ENCODE data around the gene NRDC.

The NRDC gene

DNA sequence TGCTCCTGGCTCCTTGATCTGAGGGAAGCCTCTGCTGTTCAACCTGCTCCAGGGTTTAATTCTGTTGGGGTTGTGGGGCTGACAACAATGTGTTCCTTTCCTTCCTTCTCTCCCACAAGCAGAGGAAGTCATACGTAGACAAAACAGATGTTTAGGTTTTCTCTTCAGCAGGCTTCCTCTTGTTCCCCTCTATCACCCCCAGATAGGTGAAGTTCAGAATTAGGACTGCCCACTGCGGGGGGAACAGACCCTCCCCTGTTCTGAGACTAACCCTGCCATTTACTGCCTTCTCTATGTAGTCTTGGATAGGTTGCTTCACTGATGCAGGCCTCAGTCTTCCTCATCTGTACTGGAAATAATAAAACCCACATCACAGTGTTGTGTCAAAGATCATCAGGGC lies 30.0 kb upstream of the NRDC start:
- Histone ChIP-seq H3K4me1 (ENCODE audit: insufficient read depth, low read length, poor library complexity, severe bottlenecking) (no peaks in the 10 kb centered on the region), H3F3A (ENCODE audit: low read depth) (no peaks in the 10 kb centered on the region), H3K4me3 (ENCODE audit: low read length, poor library complexity, severe bottlenecking) (no peak overlapping the region), H3K79me2 (ENCODE audit: insufficient read depth, low read length) (no peaks in the 10 kb centered on the region), H2AFZ (ENCODE audit: low read length) (no peak overlapping the region), H3K4me2 (ENCODE audit: low read depth, low read length, poor library complexity, severe bottlenecking) (no peak overlapping the region), H3K36me3 (ENCODE audit: insufficient read depth, low read length) (no peaks in the 10 kb centered on the region), H4K20me1 (ENCODE audit: insufficient read depth, low read length, poor library complexity, severe bottlenecking) (no peaks in the 10 kb centered on the region), H3K9me2 (replicated peaks; ENCODE audit: low read depth, low read length) (no peaks in the 10 kb centered on the region), H3K9me3 (ENCODE audit: insufficient read depth, low read depth, low read length) (no peaks in the 10 kb centered on the region), H3K27me3 (ENCODE audit: insufficient read depth, low read length, poor library complexity, severe bottlenecking) (no peaks in the 10 kb centered on the region), H3K9ac (ENCODE audit: low read depth, low read length, poor library complexity, severe bottlenecking) (no peak overlapping the region)
- TF ChIP-seq, protein P1, sequence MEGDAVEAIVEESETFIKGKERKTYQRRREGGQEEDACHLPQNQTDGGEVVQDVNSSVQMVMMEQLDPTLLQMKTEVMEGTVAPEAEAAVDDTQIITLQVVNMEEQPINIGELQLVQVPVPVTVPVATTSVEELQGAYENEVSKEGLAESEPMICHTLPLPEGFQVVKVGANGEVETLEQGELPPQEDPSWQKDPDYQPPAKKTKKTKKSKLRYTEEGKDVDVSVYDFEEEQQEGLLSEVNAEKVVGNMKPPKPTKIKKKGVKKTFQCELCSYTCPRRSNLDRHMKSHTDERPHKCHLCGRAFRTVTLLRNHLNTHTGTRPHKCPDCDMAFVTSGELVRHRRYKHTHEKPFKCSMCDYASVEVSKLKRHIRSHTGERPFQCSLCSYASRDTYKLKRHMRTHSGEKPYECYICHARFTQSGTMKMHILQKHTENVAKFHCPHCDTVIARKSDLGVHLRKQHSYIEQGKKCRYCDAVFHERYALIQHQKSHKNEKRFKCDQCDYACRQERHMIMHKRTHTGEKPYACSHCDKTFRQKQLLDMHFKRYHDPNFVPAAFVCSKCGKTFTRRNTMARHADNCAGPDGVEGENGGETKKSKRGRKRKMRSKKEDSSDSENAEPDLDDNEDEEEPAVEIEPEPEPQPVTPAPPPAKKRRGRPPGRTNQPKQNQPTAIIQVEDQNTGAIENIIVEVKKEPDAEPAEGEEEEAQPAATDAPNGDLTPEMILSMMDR (conservative IDR thresholded peaks at IDR 0.05; ENCODE audit: low read length), result no peak
- no peak for TF ChIP-seq EZH2phosphoT487 (IDR thresholded peaks at IDR 0.05; ENCODE audit: borderline replicate concordance)

DNA sequence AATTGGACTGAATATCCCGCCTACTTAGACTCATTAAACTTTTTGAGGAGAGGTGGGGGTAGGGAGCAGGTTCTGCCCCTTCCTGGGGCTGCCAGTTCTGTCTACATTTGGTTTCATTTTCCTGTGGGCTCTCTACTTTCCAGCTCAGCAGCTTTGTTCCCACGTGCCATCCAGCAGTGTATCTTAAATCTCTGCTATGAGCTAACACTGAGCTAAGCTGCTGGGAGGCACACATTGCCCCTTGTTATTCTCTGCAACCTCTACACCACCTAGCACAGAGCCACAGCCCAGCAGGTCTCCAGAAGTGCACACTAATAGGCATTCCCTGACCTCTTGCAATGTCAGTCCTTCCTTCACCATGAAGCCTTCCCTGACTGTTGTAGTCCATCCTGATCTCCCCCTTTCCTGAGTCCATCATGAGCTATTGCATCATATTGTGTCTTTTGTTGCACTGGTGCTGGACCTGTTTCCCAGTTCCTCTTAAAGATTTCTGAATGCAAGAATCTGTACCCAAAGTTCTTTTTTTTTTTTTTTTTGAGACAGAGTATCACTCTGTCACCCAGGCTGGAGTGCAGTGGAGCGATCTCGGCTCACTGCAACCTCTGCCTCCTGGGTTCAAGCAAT lies 28.7 kb upstream of the NRDC start:
- no peak overlapping the region for H3K9ac ChIP-seq (ENCODE audit: low read depth, low read length, poor library complexity, severe bottlenecking)
- TF ChIP-seq, protein P1 (conservative IDR thresholded peaks at IDR 0.05; ENCODE audit: low read length), result no peak
- no peak for TF ChIP-seq EZH2phosphoT487 (IDR thresholded peaks at IDR 0.05; ENCODE audit: borderline replicate concordance)
- no peak overlapping the region for H3K4me3 ChIP-seq (ENCODE audit: low read length, poor library complexity, severe bottlenecking)
- H3K9me3 ChIP-seq (ENCODE audit: insufficient read depth, low read depth, low read length), result no peaks in the 10 kb centered on the region
- H3K36me3 ChIP-seq (ENCODE audit: insufficient read depth, low read length), result no peaks in the 10 kb centered on the region
- no peaks in the 10 kb centered on the region for H3K79me2 ChIP-seq (ENCODE audit: insufficient read depth, low read length)
- no peaks in the 10 kb centered on the region for H3K9me2 ChIP-seq (replicated peaks; ENCODE audit: low read depth, low read length)
- no peaks in the 10 kb centered on the region for H4K20me1 ChIP-seq (ENCODE audit: insufficient read depth, low read length, poor library complexity, severe bottlenecking)
- H3K4me2 ChIP-seq (ENCODE audit: low read depth, low read length, poor library complexity, severe bottlenecking), result no peak overlapping the region
- H3F3A ChIP-seq (ENCODE audit: low read depth), result no peaks in the 10 kb centered on the region
- H2AFZ ChIP-seq (ENCODE audit: low read length), result no peak overlapping the region
- H3K27me3 ChIP-seq (ENCODE audit: insufficient read depth, low read length, poor library complexity, severe bottlenecking), result no peaks in the 10 kb centered on the region
- no peaks in the 10 kb centered on the region for H3K4me1 ChIP-seq (ENCODE audit: insufficient read depth, low read length, poor library complexity, severe bottlenecking)

DNA sequence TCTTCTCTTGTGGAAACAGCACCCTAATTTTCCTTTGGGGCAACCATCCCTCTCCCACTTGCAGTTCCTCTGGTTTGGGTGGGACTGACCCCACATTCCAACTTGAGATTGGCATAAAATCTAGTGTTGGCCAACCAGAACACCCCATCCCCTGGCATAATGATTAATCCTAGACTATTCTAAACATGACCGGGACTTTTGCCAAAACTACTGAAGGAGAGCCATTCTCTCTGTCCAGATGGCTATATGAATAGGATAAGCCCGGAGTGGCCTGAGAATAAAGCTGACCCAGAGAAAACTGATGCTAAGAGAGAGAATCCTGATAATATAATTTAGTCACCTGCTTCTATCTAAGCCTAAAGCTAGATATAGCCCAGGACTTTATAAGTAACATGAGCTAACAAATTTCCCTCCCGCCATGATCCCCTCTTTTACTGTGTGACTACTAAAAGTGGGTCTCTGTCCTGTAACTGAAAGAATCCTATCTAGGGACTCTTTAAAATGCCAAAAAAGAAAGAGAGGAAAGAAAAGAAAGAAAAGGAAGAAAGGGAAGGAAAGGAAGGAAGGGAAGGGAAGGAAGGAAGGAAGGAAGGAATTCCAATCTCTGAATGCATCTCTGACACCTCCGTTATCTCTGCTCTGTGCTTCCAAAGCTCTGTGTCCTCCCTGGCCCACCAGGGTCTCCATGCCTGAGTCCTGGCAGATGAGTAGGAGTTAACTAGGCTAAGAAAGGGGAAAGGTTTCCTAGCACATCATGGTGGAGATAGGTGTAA lies 28.0 kb upstream of the NRDC start:
- Histone ChIP-seq H2AFZ (ENCODE audit: low read length) (no peak overlapping the region), H3K27me3 (ENCODE audit: insufficient read depth, low read length, poor library complexity, severe bottlenecking) (no peaks in the 10 kb centered on the region), H3K79me2 (ENCODE audit: insufficient read depth, low read length) (no peaks in the 10 kb centered on the region), H3K4me1 (ENCODE audit: insufficient read depth, low read length, poor library complexity, severe bottlenecking) (no peaks in the 10 kb centered on the region), H3F3A (ENCODE audit: low read depth) (no peaks in the 10 kb centered on the region), H3K9me2 (replicated peaks; ENCODE audit: low read depth, low read length) (no peaks in the 10 kb centered on the region), H3K9me3 (ENCODE audit: insufficient read depth, low read depth, low read length) (no peaks in the 10 kb centered on the region), H3K4me2 (ENCODE audit: low read depth, low read length, poor library complexity, severe bottlenecking) (no peak overlapping the region), H4K20me1 (ENCODE audit: insufficient read depth, low read length, poor library complexity, severe bottlenecking) (no peaks in the 10 kb centered on the region), H3K4me3 (ENCODE audit: low read length, poor library complexity, severe bottlenecking) (no peak overlapping the region), H3K9ac (ENCODE audit: low read depth, low read length, poor library complexity, severe bottlenecking) (no peak overlapping the region), H3K36me3 (ENCODE audit: insufficient read depth, low read length) (no peaks in the 10 kb centered on the region)
- no peak for TF ChIP-seq EZH2phosphoT487 (IDR thresholded peaks at IDR 0.05; ENCODE audit: borderline replicate concordance)
- TF ChIP-seq, protein P1 (conservative IDR thresholded peaks at IDR 0.05; ENCODE audit: low read length), result no peak
